Astrocyte (in vitro differentiated cells and primary cell): ENCODE results near the gene LRMDA. TPM values are rescaled to one million over a fixed set of nuclear protein-coding genes. Genes with fewer than 3 reads are reported as not detected.

ENCODE experiments used
- DNase-seq: peaks from one replicate; pipeline ENCODE4 v3.0.0-alpha.2; 2010; ENCODE audit warnings: low read depth
- FAIRE-seq: peaks from 2 replicates; lab custom pipeline; 2011; peaks lifted over from hg19 to GRCh38; lab: Jason Lieb, UNC
- H2AFZ ChIP-seq: 2 replicates; pipeline ENCODE4 v1.6.0; 2012; ENCODE audit warnings: low read depth, low read length, inconsistent platforms
- H3K27ac ChIP-seq: 2 replicates; pipeline ENCODE4 v1.5.1; 2011; ENCODE audit warnings: low read depth, low read length, inconsistent platforms
- H3K27me3 ChIP-seq: 2 replicates; pipeline ENCODE4 v1.6.0; 2011; ENCODE audit warnings: low read length, inconsistent platforms; ENCODE audit not compliant: insufficient read depth
- H3K36me3 ChIP-seq: 2 replicates; pipeline ENCODE4 v1.5.1; 2011; ENCODE audit warnings: low read length, inconsistent platforms; ENCODE audit not compliant: insufficient read depth
- H3K4me1 ChIP-seq: 2 replicates; pipeline ENCODE4 v1.5.1; 2011; ENCODE audit warnings: low read length, inconsistent platforms; ENCODE audit not compliant: insufficient read depth
- H3K4me2 ChIP-seq: 2 replicates; pipeline ENCODE4 v1.6.0; 2012; ENCODE audit warnings: low read length, inconsistent platforms
- H3K4me3 ChIP-seq: 2 replicates; pipeline ENCODE4 v1.5.1; 2011; ENCODE audit warnings: low read depth, mild to moderate bottlenecking, low read length, inconsistent platforms; ENCODE audit not compliant: insufficient read depth
- H3K79me2 ChIP-seq: 2 replicates; pipeline ENCODE4 v1.6.0; 2012; ENCODE audit warnings: mild to moderate bottlenecking, low read length, inconsistent platforms; ENCODE audit not compliant: insufficient read depth
- H3K9ac ChIP-seq: 2 replicates; pipeline ENCODE4 v1.6.0; 2012; ENCODE audit warnings: mild to moderate bottlenecking, low read length, inconsistent platforms
- H3K9me3 ChIP-seq: 2 replicates; pipeline ENCODE4 v1.5.1; 2012; ENCODE audit warnings: low read depth, mild to moderate bottlenecking, low read length, inconsistent platforms; ENCODE audit not compliant: insufficient read depth
- H4K20me1 ChIP-seq: 2 replicates; pipeline ENCODE4 v1.6.0; 2012; ENCODE audit warnings: low read length, inconsistent platforms; ENCODE audit not compliant: insufficient read depth
- H3K27ac Mint-ChIP-seq: one replicate; pipeline ENCODE4 v1.8.0; 2021; ENCODE audit warnings: mild to moderate bottlenecking, mixed read lengths; ENCODE audit not compliant: unreplicated experiment
- H3K27me3 Mint-ChIP-seq: one replicate; pipeline ENCODE4 v1.8.0; 2021; ENCODE audit warnings: low read depth, mixed read lengths; ENCODE audit not compliant: unreplicated experiment
- H3K36me3 Mint-ChIP-seq: one replicate; pipeline ENCODE4 v1.8.0; 2021; ENCODE audit warnings: low read depth, mixed read lengths; ENCODE audit not compliant: unreplicated experiment
- H3K4me1 Mint-ChIP-seq: one replicate; pipeline ENCODE4 v1.8.0; 2021; ENCODE audit warnings: low read depth, mixed read lengths; ENCODE audit not compliant: unreplicated experiment
- H3K4me3 Mint-ChIP-seq: one replicate; pipeline ENCODE4 v1.8.0; 2021; ENCODE audit warnings: mild to moderate bottlenecking, moderate library complexity, mixed read lengths; ENCODE audit not compliant: unreplicated experiment
- H3K9me3 Mint-ChIP-seq: one replicate; pipeline ENCODE4 v1.8.0; 2021; ENCODE audit warnings: mild to moderate bottlenecking, mixed read lengths; ENCODE audit not compliant: unreplicated experiment
- CTCF ChIP-seq: IDR thresholded peaks from 2 replicates; pipeline ENCODE4 v1.5.1; 2011; ENCODE audit warnings: low read depth, mild to moderate bottlenecking, inconsistent platforms, low read length, moderate library complexity; ENCODE audit not compliant: insufficient read depth
- EZH2 ChIP-seq: IDR thresholded peaks from 2 replicates; pipeline ENCODE4 v1.6.1; 2012; ENCODE audit warnings: mild to moderate bottlenecking, low read length, inconsistent platforms; ENCODE audit not compliant: insufficient read depth
- total RNA-seq: library from RNA; stranded (reverse); gene quantifications from 2 replicates; pipeline ENCODE4 v1.2.1, GENCODE V29; 2021

The LRMDA gene
- total RNA-seq, 1 donor from 2014 or later = 2.7 TPM

GRCh38 chr10:76285515-76285914 is 854.1 kb downstream of the LRMDA start:
- Histone ChIP-seq H3K4me2 (no peak overlapping the region), H2AFZ (no peak overlapping the region), H3K27me3 (no peaks in the 10 kb centered on the region), H3K4me1 (no peaks in the 10 kb centered on the region), H3K4me3 (no peak overlapping the region), H3K27ac (peak overlapping the region; percentile 23), H3K9ac (no peak overlapping the region), H4K20me1 (no peaks in the 10 kb centered on the region), H3K9me3 (no peaks in the 10 kb centered on the region), H3K79me2 (no peaks in the 10 kb centered on the region), H3K36me3 (no peaks in the 10 kb centered on the region)
- H3K36me3 Mint-ChIP-seq = peaks cover 2% of the 10 kb centered on the region
- no peak overlapping the region for H3K27ac Mint-ChIP-seq
- peaks cover 11% of the 10 kb centered on the region for H3K4me1 Mint-ChIP-seq
- peaks cover 20% of the 10 kb centered on the region for H3K9me3 Mint-ChIP-seq
- DNase-seq (no peak), FAIRE-seq (no peak)
- no peak for TF ChIP-seq CTCF
- TF ChIP-seq EZH2 = no peak
- H3K4me3 Mint-ChIP-seq = no peak overlapping the region
- no peaks in the 10 kb centered on the region for H3K27me3 Mint-ChIP-seq

- H3K27ac Mint-ChIP-seq = no peak overlapping the region
- peaks cover 2% of the 10 kb centered on the region for H3K36me3 Mint-ChIP-seq
- Histone ChIP-seq H3K4me2 (no peak overlapping the region), H2AFZ (no peak overlapping the region), H3K4me3 (no peak overlapping the region), H3K27me3 (no peaks in the 10 kb centered on the region), H3K9ac (no peak overlapping the region), H3K79me2 (no peaks in the 10 kb centered on the region), H3K9me3 (no peaks in the 10 kb centered on the region), H3K4me1 (peaks cover 3% of the 10 kb centered on the region), H3K27ac (no peak overlapping the region), H4K20me1 (no peaks in the 10 kb centered on the region), H3K36me3 (no peaks in the 10 kb centered on the region)
- H3K27me3 Mint-ChIP-seq = no peaks in the 10 kb centered on the region
- no peak overlapping the region for H3K4me3 Mint-ChIP-seq
- no peak for DNase-seq
- H3K4me1 Mint-ChIP-seq = peaks cover 18% of the 10 kb centered on the region
- peaks cover 20% of the 10 kb centered on the region for H3K9me3 Mint-ChIP-seq
- TF ChIP-seq EZH2 (no peak), CTCF (no peak)
- no peak for FAIRE-seq
Observed at GRCh38 chr10:76286536-76286935, 855.1 kb downstream of the LRMDA start.

- Histone ChIP-seq H3K79me2 (no peaks in the 10 kb centered on the region), H3K27ac (no peak overlapping the region), H3K9me3 (no peaks in the 10 kb centered on the region), H3K27me3 (no peaks in the 10 kb centered on the region), H3K4me1 (peaks cover 3% of the 10 kb centered on the region), H3K9ac (no peak overlapping the region), H3K36me3 (no peaks in the 10 kb centered on the region), H3K4me3 (no peak overlapping the region), H4K20me1 (no peaks in the 10 kb centered on the region), H3K4me2 (no peak overlapping the region), H2AFZ (no peak overlapping the region)
- FAIRE-seq (no peak), DNase-seq (peak; percentile 74)
- H3K9me3 Mint-ChIP-seq = peaks cover 18% of the 10 kb centered on the region
- peaks cover 18% of the 10 kb centered on the region for H3K4me1 Mint-ChIP-seq
- no peak for TF ChIP-seq CTCF
- H3K4me3 Mint-ChIP-seq = no peak overlapping the region
- H3K27ac Mint-ChIP-seq = no peak overlapping the region
- no peaks in the 10 kb centered on the region for H3K27me3 Mint-ChIP-seq
- peaks cover 2% of the 10 kb centered on the region for H3K36me3 Mint-ChIP-seq
Observed at GRCh38 chr10:76287856-76288255, 856.4 kb downstream of the LRMDA start.
